ENCODE measurements around the gene PPY.
"Not testable (repeated sequence)": the region's sequence is repeated elsewhere in the genome, so short reads cannot be mapped to it uniquely, and the experiment has no call there.

The PPY gene

GRCh38 chr17:43928609-43929008, 13.7 kb downstream of the PPY start:
- no peak for DNase-seq

- not testable (repeated sequence) for DNase-seq
Measured at GRCh38 chr17:43927929-43928328, 14.3 kb downstream of the PPY start.

GRCh38 chr17:43927060-43927864, 15.0 kb downstream of the PPY start:
- no peak for DNase-seq

- no peak for DNase-seq
Measured at GRCh38 chr17:43924558-43924957, 17.7 kb downstream of the PPY start.

- no peak for DNase-seq
Measured at GRCh38 chr17:43920500-43921095, 21.7 kb downstream of the PPY start.

- no peak for DNase-seq
Measured at GRCh38 chr17:43918026-43918389, 24.3 kb downstream of the PPY start.

GRCh38 chr17:43917348-43918025, 24.8 kb downstream of the PPY start:
- DNase-seq: no peak

GRCh38 chr17:43917016-43917347, 25.3 kb downstream of the PPY start:
- no peak for DNase-seq

GRCh38 chr17:43916385-43916784, 25.9 kb downstream of the PPY start:
- no peak for DNase-seq

GRCh38 chr17:43915559-43915958, 26.7 kb downstream of the PPY start:
- no peak for DNase-seq

- no peak for DNase-seq
Measured at GRCh38 chr17:43914451-43914850, 27.8 kb downstream of the PPY start.

- DNase-seq: no peak
Measured at GRCh38 chr17:43913584-43913983, 28.7 kb downstream of the PPY start.

GRCh38 chr17:43912635-43913304, 29.5 kb downstream of the PPY start:
- DNase-seq: no peak

- no peak for DNase-seq
Measured at GRCh38 chr17:43911904-43912303, 30.4 kb downstream of the PPY start.

GRCh38 chr17:43909537-43910231, 32.6 kb downstream of the PPY start:
- DNase-seq: no peak

- no peak for DNase-seq
Measured at GRCh38 chr17:43907998-43908721, 34.1 kb downstream of the PPY start.

GRCh38 chr17:43907425-43907981, 34.8 kb downstream of the PPY start, which contains the start of gene MPP2:
Gene MPP2 (minus strand): TSS chr17:43907536. CDS start chr17:43904460, 3,076 bp downstream.
- DNase-seq: no peak

GRCh38 chr17:43906951-43907424, 35.3 kb downstream of the PPY start:
- DNase-seq: no peak

GRCh38 chr17:43905985-43906852, 36.1 kb downstream of the PPY start:
- peak; percentile 23 for DNase-seq

GRCh38 chr17:43905400-43905984, 36.8 kb downstream of the PPY start:
- no peak for DNase-seq

All from NCI-H1092 (cell line).